Measurements from ENCODE around the gene TRPM3.

Gene TRPM3

GRCh38 chr9:70994582-70994981 is 126.8 kb downstream of the TRPM3 start:
- no peak for DNase-seq (ENCODE audit: low read depth)
- TF ChIP-seq CTCF (IDR thresholded peaks at IDR 0.05; ENCODE audit: insufficient read depth, low read depth, low read length, missing control alignments), result no peak
- no peak overlapping the region for H3K4me3 ChIP-seq (ENCODE audit: low read depth, low read length)

GRCh38 chr9:70988551-70988950 is 132.9 kb downstream of the TRPM3 start:
- H3K4me3 ChIP-seq (ENCODE audit: low read depth, low read length), result no peak overlapping the region
- DNase-seq (ENCODE audit: low read depth), result no peak
- no peak for TF ChIP-seq CTCF (IDR thresholded peaks at IDR 0.05; ENCODE audit: insufficient read depth, low read depth, low read length, missing control alignments)

GRCh38 chr9:70987986-70988385 is 133.4 kb downstream of the TRPM3 start:
- TF ChIP-seq CTCF (IDR thresholded peaks at IDR 0.05; ENCODE audit: insufficient read depth, low read depth, low read length, missing control alignments), result no peak
- H3K4me3 ChIP-seq (ENCODE audit: low read depth, low read length), result no peak overlapping the region
- no peak for DNase-seq (ENCODE audit: low read depth)

- H3K4me3 ChIP-seq (ENCODE audit: low read depth, low read length), result no peak overlapping the region
- no peak for TF ChIP-seq CTCF (IDR thresholded peaks at IDR 0.05; ENCODE audit: insufficient read depth, low read depth, low read length, missing control alignments)
- no peak for DNase-seq (ENCODE audit: low read depth)
Measured at GRCh38 chr9:70986984-70987383, 134.4 kb downstream of the TRPM3 start.

- no peak for DNase-seq (ENCODE audit: low read depth)
- no peak for TF ChIP-seq CTCF (IDR thresholded peaks at IDR 0.05; ENCODE audit: insufficient read depth, low read depth, low read length, missing control alignments)
- no peak overlapping the region for H3K4me3 ChIP-seq (ENCODE audit: low read depth, low read length)
Measured at GRCh38 chr9:70983723-70984295, 137.6 kb downstream of the TRPM3 start.

GRCh38 chr9:70981312-70981711 is 140.1 kb downstream of the TRPM3 start:
- no peak for TF ChIP-seq CTCF (IDR thresholded peaks at IDR 0.05; ENCODE audit: insufficient read depth, low read depth, low read length, missing control alignments)
- H3K4me3 ChIP-seq (ENCODE audit: low read depth, low read length), result no peak overlapping the region
- no peak for DNase-seq (ENCODE audit: low read depth)

- TF ChIP-seq CTCF (IDR thresholded peaks at IDR 0.05; ENCODE audit: insufficient read depth, low read depth, low read length, missing control alignments), result no peak
- H3K4me3 ChIP-seq (ENCODE audit: low read depth, low read length), result no peak overlapping the region
- no peak for DNase-seq (ENCODE audit: low read depth)
Measured at GRCh38 chr9:70979966-70980365, 141.5 kb downstream of the TRPM3 start.
